Measurements from ENCODE around the gene MAGI1.

The MAGI1 gene

GRCh38 chr3:65318231-65318630, 720.5 kb downstream of the MAGI1 start:
- no peak overlapping the region for H2BK15ac ChIP-seq (replicated peaks; ENCODE audit: low read depth)

GRCh38 chr3:65314916-65315315, 723.8 kb downstream of the MAGI1 start:
- H2BK5ac ChIP-seq (ENCODE audit: low read length) = no peak overlapping the region
- no peak overlapping the region for H3K23ac ChIP-seq (ENCODE audit: low read length)
- H3K79me2 ChIP-seq (ENCODE audit: control insufficient read depth, insufficient read depth, low read length) = no peaks in the 10 kb centered on the region
- H3K4me1 ChIP-seq (ENCODE audit: control insufficient read depth, low read depth, low read length) = no peaks in the 10 kb centered on the region
- H4K8ac ChIP-seq (ENCODE audit: low read depth, low read length) = no peak overlapping the region
- H3K9ac ChIP-seq (ENCODE audit: low read length) = no peak overlapping the region
- no peak overlapping the region for H3K27ac ChIP-seq (ENCODE audit: low read depth, low read length)
- no peak overlapping the region for H3K4ac ChIP-seq (ENCODE audit: low read depth, low read length)
- no peak overlapping the region for H2BK15ac ChIP-seq (replicated peaks; ENCODE audit: low read depth)
- H3K4me2 ChIP-seq (ENCODE audit: low read length) = no peak overlapping the region
- DNase-seq = no peak
- no peaks in the 10 kb centered on the region for H3K79me1 ChIP-seq (ENCODE audit: low read length)
- H3K36me3 ChIP-seq (ENCODE audit: control insufficient read depth, insufficient read depth, low read length) = no peaks in the 10 kb centered on the region
- no peak overlapping the region for H3K4me3 ChIP-seq (ENCODE audit: low read length)
- no peak overlapping the region for H4K5ac ChIP-seq (ENCODE audit: low read length)
- no peak overlapping the region for H2AK5ac ChIP-seq (ENCODE audit: low read length)
- no CpG with 5 or more reads among the region's 1 CpG for WGBS (ENCODE audit: extremely low coverage, insufficient coverage, low lambda C conversion rate)
- H3K27me3 ChIP-seq (ENCODE audit: insufficient read depth, low read length, poor library complexity) = no peaks in the 10 kb centered on the region
- H2BK120ac ChIP-seq (ENCODE audit: low read depth, low read length) = no peak overlapping the region
- H3K18ac ChIP-seq (ENCODE audit: low read length) = no peak overlapping the region
- H3K56ac ChIP-seq (ENCODE audit: low read length) = no peak overlapping the region

More at GRCh38 chr3:65318231-65318630, 720.5 kb downstream of the MAGI1 start:
- Histone ChIP-seq H3K4me2 (ENCODE audit: low read length) (no peak overlapping the region), H3K79me2 (ENCODE audit: control insufficient read depth, insufficient read depth, low read length) (no peaks in the 10 kb centered on the region), H3K18ac (ENCODE audit: low read length) (no peak overlapping the region), H2AK5ac (ENCODE audit: low read length) (no peak overlapping the region), H4K8ac (ENCODE audit: low read depth, low read length) (no peak overlapping the region), H3K27me3 (ENCODE audit: insufficient read depth, low read length, poor library complexity) (no peaks in the 10 kb centered on the region), H3K79me1 (ENCODE audit: low read length) (no peaks in the 10 kb centered on the region), H3K27ac (ENCODE audit: low read depth, low read length) (no peak overlapping the region), H2BK120ac (ENCODE audit: low read depth, low read length) (no peak overlapping the region), H3K4me1 (ENCODE audit: control insufficient read depth, low read depth, low read length) (no peaks in the 10 kb centered on the region), H3K4ac (ENCODE audit: low read depth, low read length) (no peak overlapping the region), H4K5ac (ENCODE audit: low read length) (no peak overlapping the region), H3K56ac (ENCODE audit: low read length) (no peak overlapping the region), H3K9ac (ENCODE audit: low read length) (no peak overlapping the region), H3K36me3 (ENCODE audit: control insufficient read depth, insufficient read depth, low read length) (no peaks in the 10 kb centered on the region), H2BK5ac (ENCODE audit: low read length) (no peak overlapping the region), H3K4me3 (ENCODE audit: low read length) (no peak overlapping the region), H3K23ac (ENCODE audit: low read length) (no peak overlapping the region)
- no CpG with 5 or more reads among the region's 1 CpG for WGBS (ENCODE audit: extremely low coverage, insufficient coverage, low lambda C conversion rate)
- no peak for DNase-seq

GRCh38 chr3:65314269-65314668, 724.4 kb downstream of the MAGI1 start:
- H3K9ac ChIP-seq (ENCODE audit: low read length) = no peak overlapping the region
- H2BK120ac ChIP-seq (ENCODE audit: low read depth, low read length) = no peak overlapping the region
- H3K4me1 ChIP-seq (ENCODE audit: control insufficient read depth, low read depth, low read length) = no peaks in the 10 kb centered on the region
- no peaks in the 10 kb centered on the region for H3K27me3 ChIP-seq (ENCODE audit: insufficient read depth, low read length, poor library complexity)
- no peak for DNase-seq
- no CpG with 5 or more reads among the region's 4 CpGs for WGBS (ENCODE audit: extremely low coverage, insufficient coverage, low lambda C conversion rate)
- H4K5ac ChIP-seq (ENCODE audit: low read length) = no peak overlapping the region
- no peak overlapping the region for H3K4ac ChIP-seq (ENCODE audit: low read depth, low read length)
- no peak overlapping the region for H3K18ac ChIP-seq (ENCODE audit: low read length)
- H3K4me3 ChIP-seq (ENCODE audit: low read length) = no peak overlapping the region
- H2AK5ac ChIP-seq (ENCODE audit: low read length) = no peak overlapping the region
- H3K36me3 ChIP-seq (ENCODE audit: control insufficient read depth, insufficient read depth, low read length) = no peaks in the 10 kb centered on the region
- no peak overlapping the region for H2BK5ac ChIP-seq (ENCODE audit: low read length)
- H3K79me2 ChIP-seq (ENCODE audit: control insufficient read depth, insufficient read depth, low read length) = no peaks in the 10 kb centered on the region
- no peak overlapping the region for H2BK15ac ChIP-seq (replicated peaks; ENCODE audit: low read depth)
- no peaks in the 10 kb centered on the region for H3K79me1 ChIP-seq (ENCODE audit: low read length)
- no peak overlapping the region for H3K23ac ChIP-seq (ENCODE audit: low read length)
- no peak overlapping the region for H3K4me2 ChIP-seq (ENCODE audit: low read length)
- no peak overlapping the region for H3K56ac ChIP-seq (ENCODE audit: low read length)
- H3K27ac ChIP-seq (ENCODE audit: low read depth, low read length) = no peak overlapping the region
- H4K8ac ChIP-seq (ENCODE audit: low read depth, low read length) = no peak overlapping the region

DNA sequence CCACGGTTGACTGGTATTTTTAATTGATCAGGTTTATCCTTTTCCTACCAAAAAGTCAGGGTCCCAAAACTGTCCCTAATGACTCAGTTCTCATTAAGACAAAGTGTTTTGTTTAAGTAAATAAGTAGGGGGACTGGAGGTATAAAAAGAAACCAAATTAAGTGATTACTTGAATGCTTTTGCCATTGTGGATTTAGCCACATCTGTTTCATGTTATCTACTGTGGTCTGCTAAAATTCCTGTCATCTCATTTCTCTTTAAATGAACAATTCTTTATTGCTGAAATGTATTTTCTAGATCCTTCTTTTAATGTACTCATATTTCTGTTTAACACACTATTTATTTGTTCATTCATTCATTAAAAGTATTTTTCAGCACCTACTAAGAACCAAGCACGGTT, 725.1 kb downstream of the MAGI1 start:
- no peak overlapping the region for H2BK5ac ChIP-seq (ENCODE audit: low read length)
- no CpG with 5 or more reads among the region's 2 CpGs for WGBS (ENCODE audit: extremely low coverage, insufficient coverage, low lambda C conversion rate)
- H3K79me2 ChIP-seq (ENCODE audit: control insufficient read depth, insufficient read depth, low read length) = no peaks in the 10 kb centered on the region
- no peak overlapping the region for H4K5ac ChIP-seq (ENCODE audit: low read length)
- H3K4ac ChIP-seq (ENCODE audit: low read depth, low read length) = no peak overlapping the region
- H4K8ac ChIP-seq (ENCODE audit: low read depth, low read length) = no peak overlapping the region
- no peaks in the 10 kb centered on the region for H3K27me3 ChIP-seq (ENCODE audit: insufficient read depth, low read length, poor library complexity)
- no peak overlapping the region for H3K56ac ChIP-seq (ENCODE audit: low read length)
- no peak overlapping the region for H3K18ac ChIP-seq (ENCODE audit: low read length)
- no peak for DNase-seq
- no peak overlapping the region for H2AK5ac ChIP-seq (ENCODE audit: low read length)
- no peak overlapping the region for H2BK120ac ChIP-seq (ENCODE audit: low read depth, low read length)
- no peak overlapping the region for H3K4me3 ChIP-seq (ENCODE audit: low read length)
- no peaks in the 10 kb centered on the region for H3K79me1 ChIP-seq (ENCODE audit: low read length)
- no peaks in the 10 kb centered on the region for H3K4me1 ChIP-seq (ENCODE audit: control insufficient read depth, low read depth, low read length)
- no peak overlapping the region for H3K27ac ChIP-seq (ENCODE audit: low read depth, low read length)
- H3K9ac ChIP-seq (ENCODE audit: low read length) = no peak overlapping the region
- H2BK15ac ChIP-seq (replicated peaks; ENCODE audit: low read depth) = no peak overlapping the region
- no peak overlapping the region for H3K4me2 ChIP-seq (ENCODE audit: low read length)
- H3K23ac ChIP-seq (ENCODE audit: low read length) = no peak overlapping the region
- no peaks in the 10 kb centered on the region for H3K36me3 ChIP-seq (ENCODE audit: control insufficient read depth, insufficient read depth, low read length)

- Histone ChIP-seq H3K27ac (ENCODE audit: low read depth, low read length) (no peak overlapping the region), H4K8ac (ENCODE audit: low read depth, low read length) (no peak overlapping the region), H2BK5ac (ENCODE audit: low read length) (no peak overlapping the region), H3K56ac (ENCODE audit: low read length) (no peak overlapping the region), H2BK120ac (ENCODE audit: low read depth, low read length) (no peak overlapping the region), H3K4me2 (ENCODE audit: low read length) (no peak overlapping the region), H3K4me1 (ENCODE audit: control insufficient read depth, low read depth, low read length) (no peaks in the 10 kb centered on the region), H3K36me3 (ENCODE audit: control insufficient read depth, insufficient read depth, low read length) (no peaks in the 10 kb centered on the region), H3K18ac (ENCODE audit: low read length) (no peak overlapping the region), H2BK15ac (replicated peaks; ENCODE audit: low read depth) (no peak overlapping the region), H3K4ac (ENCODE audit: low read depth, low read length) (no peak overlapping the region), H3K79me1 (ENCODE audit: low read length) (no peaks in the 10 kb centered on the region), H3K27me3 (ENCODE audit: insufficient read depth, low read length, poor library complexity) (no peaks in the 10 kb centered on the region), H3K23ac (ENCODE audit: low read length) (no peak overlapping the region), H4K5ac (ENCODE audit: low read length) (no peak overlapping the region), H3K4me3 (ENCODE audit: low read length) (no peak overlapping the region), H3K79me2 (ENCODE audit: control insufficient read depth, insufficient read depth, low read length) (no peaks in the 10 kb centered on the region), H3K9ac (ENCODE audit: low read length) (no peak overlapping the region), H2AK5ac (ENCODE audit: low read length) (no peak overlapping the region)
- DNase-seq = no peak
- no CpG with 5 or more reads among the region's 4 CpGs for WGBS (ENCODE audit: extremely low coverage, insufficient coverage, low lambda C conversion rate)
These were observed 732.9 kb downstream of the MAGI1 start for GRCh38 chr3:65305836-65306235.

Measured in mesendoderm (in vitro differentiated cells).